Dermis microvascular lymphatic vessel endothelial cell (primary cell): ENCODE measurements around the gene TMEM121. TPM values are rescaled to one million over a fixed set of nuclear protein-coding genes. Genes with fewer than 3 reads are reported as not detected.
A peak's percentile ranks its signal among the peaks of the same experiment; 100 is the strongest.

ENCODE experiments used
- DNase-seq, 2 donors: peaks; one replicate each; pipeline versions ENCODE4 v3.0.0 to v3.0.0-alpha.2; 2010; ENCODE audit warnings: low read depth in 2 of 2
- total RNA-seq: library from RNA; depleted of rRNA; stranded (reverse); fragments of >200 nt; gene quantifications from 2 replicates; pipeline ENCODE4 v1.2.1, GENCODE V29; 2014

Gene TMEM121
- total RNA-seq, 1 donor from 2014 or later = 6.4 TPM

DNA sequence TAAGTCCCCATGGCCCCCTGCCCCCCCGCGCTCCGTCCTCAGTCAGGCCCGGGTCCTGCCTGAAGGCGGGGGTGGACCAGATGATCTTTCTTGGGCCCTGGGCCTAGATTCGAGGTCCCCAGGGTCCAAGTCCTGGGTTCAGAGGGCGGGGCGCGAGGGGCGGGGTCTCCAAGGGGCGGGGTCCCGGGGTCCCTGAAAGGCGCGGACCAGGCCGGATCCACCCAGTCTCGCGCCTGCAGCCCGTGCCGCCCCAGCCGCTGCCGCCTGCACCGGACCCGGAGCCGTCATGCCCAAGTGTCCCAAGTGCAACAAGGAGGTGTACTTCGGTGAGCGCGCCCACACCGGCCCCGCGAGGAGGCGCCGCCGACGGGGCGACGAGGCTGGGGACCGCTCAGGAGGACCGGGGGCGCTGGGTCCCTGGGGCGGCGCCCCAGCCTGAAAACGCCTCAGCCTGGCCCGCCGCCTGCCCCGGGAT lies 39.4 kb upstream of the TMEM121 start:
- no peak for DNase-seq

DNA sequence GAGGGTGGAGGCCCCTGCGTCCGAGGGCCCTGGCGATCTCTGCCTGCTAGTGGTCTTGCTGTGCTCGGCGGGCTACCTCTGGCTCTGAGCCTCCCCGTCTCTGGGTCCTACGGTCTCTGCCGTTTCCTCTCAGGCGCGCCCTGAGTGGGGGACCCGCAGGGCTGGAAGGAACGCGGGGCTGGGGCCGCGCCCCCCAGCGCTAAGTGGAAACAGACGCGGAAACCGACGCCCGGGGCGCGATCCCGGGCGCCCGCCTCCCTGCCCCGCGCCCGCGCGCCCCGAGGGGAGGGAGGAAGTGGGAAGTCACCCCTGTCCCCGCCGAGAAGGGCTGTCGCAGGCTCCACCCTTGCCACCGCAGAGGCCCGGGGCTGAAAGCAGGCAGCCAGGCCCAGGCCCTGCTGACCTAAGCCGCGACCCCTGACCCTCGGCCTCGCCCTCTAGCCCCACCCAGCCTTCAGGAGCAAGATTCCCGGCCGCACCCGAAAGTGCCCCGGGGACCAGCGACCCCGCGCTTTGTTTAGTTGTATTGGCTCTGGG lies 38.9 kb upstream of the TMEM121 start:
- DNase-seq = no peak

DNA sequence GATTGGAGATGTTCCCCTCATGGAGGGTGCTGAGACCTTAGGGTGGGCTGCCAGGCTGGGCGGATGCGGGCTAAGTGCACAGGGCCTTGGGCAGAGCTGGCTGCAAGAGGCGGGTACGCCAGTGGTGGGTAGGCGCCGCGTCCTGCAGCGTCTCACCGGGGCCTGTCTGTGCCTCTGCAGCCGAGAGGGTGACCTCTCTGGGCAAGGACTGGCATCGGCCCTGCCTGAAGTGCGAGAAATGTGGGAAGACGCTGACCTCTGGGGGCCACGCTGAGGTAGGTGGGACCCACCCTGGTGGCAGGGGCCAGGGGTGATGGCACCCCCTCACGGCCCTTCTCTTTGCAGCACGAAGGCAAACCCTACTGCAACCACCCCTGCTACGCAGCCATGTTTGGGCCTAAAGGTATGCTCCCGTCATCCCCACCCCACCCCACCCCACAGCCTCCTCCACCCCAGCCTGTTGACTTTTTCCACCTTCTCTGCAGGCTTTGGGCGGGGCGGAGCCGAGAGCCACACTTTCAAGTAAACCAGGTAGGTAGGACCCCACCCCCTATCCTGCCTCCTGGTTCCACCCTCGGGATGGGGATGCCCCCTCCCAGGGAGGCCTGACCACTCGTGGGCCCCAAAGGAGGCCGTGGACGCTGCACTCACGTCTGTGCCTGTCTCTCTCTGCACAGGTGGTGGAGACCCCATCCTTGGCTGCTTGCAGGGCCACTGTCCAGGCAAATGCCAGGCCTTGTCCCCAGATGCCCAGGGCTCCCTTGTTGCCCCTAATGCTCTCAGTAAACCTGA lies 38.2 kb upstream of the TMEM121 start:
- no peak for DNase-seq

- DNase-seq = no peak
Observed at GRCh38 chr14:105488781-105489541, 37.4 kb upstream of the TMEM121 start.

- DNase-seq = peak; percentile 78 to 88
Observed at GRCh38 chr14:105489542-105490266, 36.7 kb upstream of the TMEM121 start.

DNA sequence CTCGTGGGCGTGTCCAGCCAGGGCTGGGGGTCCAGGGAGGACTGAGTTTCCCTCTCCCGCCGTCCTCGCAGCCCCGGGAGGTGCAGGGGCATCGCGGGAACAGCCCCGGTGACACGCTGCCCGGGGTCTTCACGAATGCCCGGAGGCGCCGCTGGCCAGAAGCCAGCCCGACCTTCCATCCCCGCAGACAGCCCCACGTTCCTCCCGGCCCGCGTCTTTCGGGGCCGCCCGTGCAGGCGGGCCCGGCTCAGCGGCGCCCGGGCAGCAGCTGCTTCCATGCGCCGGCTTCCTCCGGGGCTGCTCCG lies 36.2 kb upstream of the TMEM121 start:
- DNase-seq = no peak

DNA sequence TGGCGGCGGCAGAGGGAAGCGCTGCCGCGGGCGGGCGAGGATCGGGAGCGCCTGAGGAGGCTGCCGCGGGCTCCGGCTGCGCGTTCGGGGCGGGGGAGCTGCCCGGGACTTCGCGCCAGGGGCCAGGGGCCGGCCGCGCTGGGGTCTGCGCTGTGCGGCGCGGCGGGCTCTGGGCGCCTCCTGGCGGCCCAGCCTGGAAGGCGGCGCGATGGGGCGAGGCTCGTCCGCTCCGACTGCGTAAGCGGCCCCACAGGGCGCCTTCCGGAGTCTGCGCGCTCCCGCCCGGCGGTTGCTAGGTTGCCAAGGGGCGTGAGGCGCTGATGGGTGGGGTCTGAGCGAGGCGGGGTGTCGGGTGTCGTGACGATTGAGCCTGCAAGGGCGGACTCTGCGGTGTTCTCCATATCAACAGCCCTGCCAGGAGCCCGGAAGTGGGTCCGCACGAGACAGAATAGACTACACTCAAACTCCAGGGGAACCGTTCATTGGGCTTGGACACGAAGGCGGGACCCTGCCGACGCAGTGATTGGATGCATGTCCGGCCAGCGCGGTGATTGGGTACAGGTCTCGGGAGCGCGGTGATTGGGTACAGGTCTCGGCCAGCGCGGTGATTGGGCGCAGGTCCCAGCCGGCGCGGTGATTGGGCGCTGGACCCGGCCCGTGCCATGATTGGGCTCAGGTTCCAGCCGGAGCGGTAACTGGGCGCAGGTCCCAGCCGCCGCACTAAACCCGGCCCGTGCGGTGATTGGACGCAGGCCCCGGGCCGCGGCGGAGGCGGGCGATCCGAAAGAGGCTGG lies 35.6 kb upstream of the TMEM121 start, which contains the start of gene TEDC1:
Gene TEDC1, plus strand, starts transcription at position 675 of the 794 bp plus-strand sequence. CDS start 130 bp downstream, outside the sequence.
- peak; percentile 100 for DNase-seq

GRCh38 chr14:105491366-105491973 lies 34.9 kb upstream of the TMEM121 start:
- peak in 1 of 2 donors; percentile 75 for DNase-seq

DNA sequence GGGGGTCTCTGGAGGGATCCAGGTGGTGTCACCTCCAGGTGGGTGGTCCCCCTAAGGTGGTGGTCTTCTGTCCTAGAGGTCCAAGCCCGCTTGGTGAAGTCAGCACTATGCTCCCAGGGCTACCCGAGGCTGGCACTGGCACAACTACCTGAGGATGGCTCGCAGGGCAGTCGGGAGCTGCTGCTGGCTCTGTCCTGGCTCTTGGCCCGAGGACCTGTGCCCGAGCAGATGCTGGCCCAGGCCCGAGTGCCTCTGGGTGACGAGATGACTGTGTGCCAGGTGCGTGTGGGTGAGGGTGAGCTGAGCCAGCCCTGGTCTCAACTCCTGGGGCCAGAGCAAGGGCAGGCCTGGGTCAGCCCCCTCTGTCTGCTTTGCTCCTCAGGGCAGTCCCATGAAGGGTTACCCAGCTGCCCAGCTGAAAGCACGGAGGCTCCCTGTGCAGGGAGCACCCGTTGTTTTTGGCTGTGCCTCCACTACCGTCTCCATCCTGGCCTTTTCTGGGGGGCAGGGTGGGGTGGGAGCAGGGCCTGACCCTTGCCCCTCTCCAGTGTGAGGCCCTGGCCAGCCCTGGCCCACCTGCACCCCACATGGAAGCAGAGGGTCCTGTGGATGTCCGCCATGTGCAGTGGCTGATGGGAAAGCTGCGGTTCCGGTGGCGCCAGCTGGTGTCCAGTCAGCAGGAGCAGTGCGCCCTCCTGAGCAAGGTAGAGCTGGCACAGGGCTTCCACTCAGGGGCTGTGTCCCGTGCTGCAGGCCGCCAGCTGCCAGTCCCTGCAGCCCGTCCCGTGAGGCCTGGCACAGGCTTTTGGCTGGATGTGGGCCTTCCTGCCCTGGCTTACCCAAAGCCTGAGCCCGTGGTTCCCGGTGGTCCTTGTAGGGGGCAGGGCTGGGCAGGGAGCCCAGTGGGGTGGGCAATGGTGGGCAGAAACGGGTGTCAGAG lies 34.1 kb upstream of the TMEM121 start:
- no peak for DNase-seq

DNA sequence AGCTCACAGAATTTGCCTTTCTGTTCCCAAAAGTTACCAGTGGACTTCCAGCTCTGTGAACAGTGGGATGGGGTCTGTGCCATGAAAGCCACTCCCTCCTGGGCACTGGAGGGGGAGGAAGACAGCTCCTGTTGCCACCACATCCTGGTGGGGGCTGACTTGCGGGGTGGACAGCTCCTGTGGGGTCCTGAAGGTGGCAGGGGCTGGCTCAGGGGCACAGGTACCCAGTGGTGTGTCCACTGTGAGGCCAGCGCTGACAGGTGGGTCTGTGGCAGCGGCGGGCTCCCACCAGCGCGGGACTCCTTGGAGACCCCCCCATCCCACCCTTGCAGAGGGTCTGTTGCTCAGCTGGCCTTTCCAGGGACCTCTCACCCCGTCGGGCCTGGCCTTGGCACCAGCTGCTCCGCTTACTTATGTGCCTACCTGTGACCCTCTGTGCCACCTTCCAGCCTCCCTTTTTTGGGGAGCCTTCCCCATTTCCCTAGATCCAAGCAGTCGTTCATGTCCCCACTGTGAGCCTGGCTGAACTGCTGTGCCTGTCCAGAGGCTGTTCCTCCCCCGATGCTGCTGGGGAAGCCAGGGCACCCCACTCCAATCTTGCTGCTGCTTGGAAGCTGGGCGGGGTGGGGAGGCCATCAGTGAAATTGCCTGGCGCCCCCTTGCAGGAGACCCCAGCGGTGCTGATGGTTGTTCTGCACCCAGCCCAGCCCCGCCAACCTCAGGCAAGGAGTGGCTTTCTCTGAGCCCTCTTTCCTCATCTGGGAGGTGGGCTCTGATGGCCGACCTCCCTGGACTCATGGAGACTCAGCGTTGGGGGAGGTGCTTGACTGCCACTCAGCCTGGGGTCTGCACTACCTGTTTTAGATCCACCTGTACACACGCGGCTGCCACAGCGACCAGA lies 33.2 kb upstream of the TMEM121 start:
- no peak for DNase-seq

DNA sequence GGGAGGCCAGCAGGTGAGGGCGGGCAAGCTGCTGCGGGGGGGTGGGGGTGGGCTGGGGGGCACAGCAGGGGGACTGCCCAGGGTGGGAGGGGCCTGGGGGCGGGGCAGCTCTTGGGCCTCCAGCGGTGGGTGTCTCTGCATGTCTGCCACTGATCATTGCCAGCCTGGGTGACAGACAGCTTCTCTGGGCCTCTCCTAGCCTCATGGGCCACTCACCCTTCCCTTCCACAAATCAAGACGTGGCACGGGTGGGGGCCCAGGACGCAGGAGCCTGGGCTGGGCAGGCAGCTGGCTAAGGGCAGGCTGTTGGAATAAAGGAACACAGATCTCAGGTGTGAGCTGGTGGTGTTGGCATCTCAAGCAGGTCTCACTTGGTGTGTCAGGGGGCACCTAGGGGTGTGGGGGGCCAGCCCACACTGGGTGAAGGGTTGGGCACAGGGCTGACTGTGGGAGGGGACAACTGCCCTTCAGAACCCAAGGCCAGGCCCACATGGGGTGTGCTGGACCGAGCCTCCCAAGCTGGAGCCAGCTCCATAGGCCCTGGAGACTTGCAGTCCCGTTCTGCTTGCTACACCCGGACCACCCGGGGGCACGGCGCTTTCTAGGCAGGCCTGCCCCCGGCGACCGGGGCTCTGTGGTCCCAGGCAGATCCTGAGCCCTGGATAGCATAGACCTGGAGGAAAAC lies 32.3 kb upstream of the TMEM121 start:
- DNase-seq = no peak

DNA sequence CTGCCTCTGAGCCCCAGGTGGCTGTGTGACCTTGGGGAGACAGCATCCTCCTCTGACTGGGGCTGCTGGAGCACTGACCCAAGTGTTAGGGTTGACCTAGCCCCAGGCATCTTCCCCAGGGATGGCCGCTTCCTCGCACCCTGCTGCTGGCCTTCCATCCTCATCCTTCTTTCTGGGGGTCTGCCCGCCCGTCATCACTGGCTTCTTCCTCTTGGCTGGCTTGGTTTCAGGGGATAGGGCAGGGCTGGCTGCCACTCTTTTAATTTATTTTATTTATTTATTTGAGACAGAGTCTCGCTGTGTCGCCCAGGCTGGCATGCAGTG lies 31.8 kb upstream of the TMEM121 start:
- no peak for DNase-seq

DNA sequence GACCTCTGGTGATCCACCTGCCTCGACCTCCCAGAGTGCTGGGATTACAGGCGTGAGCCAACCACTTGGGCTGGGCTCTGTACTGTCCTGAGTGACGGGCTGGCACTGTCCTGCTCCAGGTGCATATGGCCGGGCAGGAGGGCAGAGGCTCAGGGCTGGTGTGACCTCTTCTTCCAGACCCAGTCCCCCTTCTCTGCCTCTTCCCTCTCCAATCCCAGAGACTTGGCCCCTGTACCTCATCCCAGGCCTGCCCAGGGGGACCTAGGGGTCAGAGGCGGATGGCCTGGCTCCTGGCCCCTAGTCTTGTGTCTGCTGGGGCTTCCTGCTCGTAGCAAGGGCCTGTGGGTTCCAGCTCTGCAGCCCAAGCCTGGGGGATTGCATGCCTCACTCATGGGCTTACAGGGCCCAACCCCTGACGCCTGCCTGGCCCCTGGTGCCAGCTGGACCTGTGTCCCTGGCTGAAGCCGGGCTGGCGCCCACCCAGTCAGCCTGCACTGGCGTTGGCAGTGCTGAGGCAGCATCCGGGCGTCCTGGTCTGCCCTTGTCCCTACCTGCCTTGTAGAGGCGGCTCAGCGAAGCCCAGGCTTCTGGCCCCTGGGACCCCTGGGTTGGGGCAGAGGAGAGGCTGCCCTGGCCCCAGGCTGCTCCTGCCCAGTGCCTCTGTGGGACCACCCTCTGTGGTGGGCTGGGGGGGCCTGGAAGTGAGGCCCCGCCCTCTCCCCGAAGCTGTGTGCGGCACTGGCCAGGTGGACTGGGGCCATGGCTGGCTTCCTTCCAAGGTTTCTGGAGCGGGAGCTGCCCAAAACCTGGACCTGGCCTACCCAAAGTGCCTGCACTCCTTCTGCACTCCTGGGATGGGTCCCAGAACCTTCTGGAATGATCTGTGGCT lies 31.0 kb upstream of the TMEM121 start:
- DNase-seq = no peak

DNA sequence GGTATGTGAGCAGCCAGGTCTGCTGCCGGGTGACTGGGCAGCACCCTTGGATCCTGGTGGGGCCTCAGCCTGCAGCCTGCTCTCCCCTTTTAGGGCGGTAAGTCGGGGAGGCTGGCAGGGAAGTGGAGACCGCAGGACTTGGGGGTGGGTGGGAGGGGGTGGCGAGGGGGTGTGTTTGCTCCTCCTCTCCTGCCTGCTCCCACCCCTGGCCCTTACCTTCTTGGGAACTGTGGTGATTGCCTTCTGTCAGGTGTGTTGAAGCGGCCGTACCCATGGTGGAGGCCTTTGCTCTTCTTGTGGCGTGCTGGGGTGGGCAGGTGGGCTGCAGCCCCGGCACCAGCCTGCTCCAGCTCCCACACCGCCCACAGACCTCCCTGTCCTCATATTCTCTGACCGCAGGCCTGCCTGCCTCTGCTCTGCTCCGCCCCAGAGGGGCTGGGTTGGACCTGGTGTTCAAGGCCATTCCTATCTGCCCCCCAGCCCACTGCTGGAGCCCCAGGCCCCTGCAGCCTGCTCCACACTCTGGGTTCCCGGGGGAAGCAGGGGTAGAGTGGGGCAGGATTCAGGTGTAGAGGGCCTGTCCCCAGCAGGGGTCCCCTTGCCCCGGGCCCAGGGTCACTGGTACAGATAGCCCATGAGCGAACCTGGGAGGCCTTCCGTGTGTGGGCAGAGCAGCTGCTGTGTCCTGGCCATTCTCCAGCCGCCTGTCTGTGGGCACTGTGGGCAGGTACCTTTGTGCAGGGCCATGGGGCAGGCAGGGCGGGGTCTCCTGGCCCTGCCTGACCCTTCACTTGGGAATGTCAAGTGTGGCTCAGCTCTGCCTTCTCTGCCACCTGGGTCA lies 30.2 kb upstream of the TMEM121 start:
- no peak for DNase-seq

DNA sequence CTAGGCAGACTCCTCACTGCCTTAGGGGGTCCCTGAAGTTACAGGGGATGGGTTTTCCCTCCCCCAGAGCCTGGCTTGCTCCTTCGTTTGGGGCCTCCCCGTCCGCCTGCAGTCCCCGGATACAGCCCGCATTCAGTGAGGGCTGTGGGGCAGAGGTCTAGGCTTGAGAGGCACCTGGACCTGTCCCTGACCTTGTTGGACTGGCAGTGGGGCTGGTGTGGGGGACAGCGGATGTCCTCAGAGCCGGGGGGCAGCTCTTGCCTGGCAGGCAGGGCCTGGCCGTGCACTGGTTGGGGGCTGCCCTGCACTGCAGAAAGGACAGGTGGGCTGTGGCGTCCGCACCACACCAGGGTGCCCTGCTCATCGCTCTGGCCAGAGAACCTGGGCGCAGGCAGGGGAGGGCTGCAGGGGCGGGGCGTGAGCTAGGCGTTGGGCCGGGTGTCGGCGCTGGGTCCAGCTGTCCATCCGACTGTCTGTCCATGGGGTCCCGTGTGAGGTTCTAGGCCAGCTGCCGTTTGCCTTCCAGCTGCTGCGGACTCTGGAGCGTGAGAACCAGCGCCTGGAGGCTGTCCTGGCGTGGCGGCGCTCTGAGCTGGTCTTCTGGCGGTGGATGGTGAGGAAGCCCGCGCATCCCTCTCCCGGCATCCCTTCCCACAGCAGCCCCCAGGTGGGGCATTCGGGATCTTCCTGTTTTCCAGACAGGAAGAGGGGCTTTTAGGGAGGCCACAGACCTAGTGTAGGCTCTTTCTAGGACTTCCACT lies 29.4 kb upstream of the TMEM121 start:
- no peak for DNase-seq
